Stomach (tissue), 4 donors: ENCODE data around the gene POU2AF1.

ENCODE experiments used
- POLR2A ChIP-seq, 4 donors: fragments of 450-650 bp; IDR thresholded peaks; one replicate each; pipeline ENCODE4 v1.6.1; 2016; ENCODE audit warnings: antibody characterized with exemption in 4 of 4, control low read depth in 2 of 4, mild to moderate bottlenecking in 1 of 4, moderate library complexity in 1 of 4
- TF ChIP-seq, protein P1 (sequence below), 7 experiments: fragments of 450-650 bp in 4 of 7; fragments of 200-600 bp in 3 of 7; sonication (generic) in 3 of 7; IDR thresholded peaks; one replicate each; pipeline ENCODE4 v1.5.1; 2016 to 2019; ENCODE audit warnings: antibody characterized with exemption in 7 of 7, control low read depth in 2 of 7, mild to moderate bottlenecking in 1 of 7

DNA sequence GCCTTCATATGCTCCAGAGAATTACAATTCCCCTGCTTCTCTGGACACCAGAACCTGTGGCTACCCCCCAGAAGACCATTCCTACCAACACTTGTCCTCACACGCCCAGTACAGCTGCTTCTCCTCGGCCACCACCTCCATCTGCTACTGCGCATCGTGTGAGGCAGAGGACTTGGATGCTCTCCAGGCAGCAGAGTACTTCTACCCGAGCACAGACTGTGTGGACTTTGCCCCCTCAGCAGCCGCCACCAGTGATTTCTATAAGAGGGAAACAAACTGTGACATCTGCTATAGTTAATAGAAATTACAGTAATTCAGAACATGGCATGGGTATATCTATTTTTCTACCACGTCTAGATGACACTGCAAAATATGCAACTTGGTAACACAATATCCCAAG lies 70.9 kb downstream of the POU2AF1 start:
- TF ChIP-seq, protein P1, sequence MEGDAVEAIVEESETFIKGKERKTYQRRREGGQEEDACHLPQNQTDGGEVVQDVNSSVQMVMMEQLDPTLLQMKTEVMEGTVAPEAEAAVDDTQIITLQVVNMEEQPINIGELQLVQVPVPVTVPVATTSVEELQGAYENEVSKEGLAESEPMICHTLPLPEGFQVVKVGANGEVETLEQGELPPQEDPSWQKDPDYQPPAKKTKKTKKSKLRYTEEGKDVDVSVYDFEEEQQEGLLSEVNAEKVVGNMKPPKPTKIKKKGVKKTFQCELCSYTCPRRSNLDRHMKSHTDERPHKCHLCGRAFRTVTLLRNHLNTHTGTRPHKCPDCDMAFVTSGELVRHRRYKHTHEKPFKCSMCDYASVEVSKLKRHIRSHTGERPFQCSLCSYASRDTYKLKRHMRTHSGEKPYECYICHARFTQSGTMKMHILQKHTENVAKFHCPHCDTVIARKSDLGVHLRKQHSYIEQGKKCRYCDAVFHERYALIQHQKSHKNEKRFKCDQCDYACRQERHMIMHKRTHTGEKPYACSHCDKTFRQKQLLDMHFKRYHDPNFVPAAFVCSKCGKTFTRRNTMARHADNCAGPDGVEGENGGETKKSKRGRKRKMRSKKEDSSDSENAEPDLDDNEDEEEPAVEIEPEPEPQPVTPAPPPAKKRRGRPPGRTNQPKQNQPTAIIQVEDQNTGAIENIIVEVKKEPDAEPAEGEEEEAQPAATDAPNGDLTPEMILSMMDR (IDR thresholded peaks at IDR 0.05), result no peak
- TF ChIP-seq POLR2A (IDR thresholded peaks at IDR 0.05), result no peak
